Panc1 (cell line): ENCODE data around the gene NBL1. TPM values are rescaled to one million over a fixed set of nuclear protein-coding genes. Genes with fewer than 3 reads are reported as not detected.

Experiments used
- ATAC-seq: fragments of 200-7000 bp; cut with Tn5 transposase; 2 replicates; pipeline ENCODE4 v1.9.1; 2020; ENCODE audit warnings: mild to moderate bottlenecking, moderate library complexity
- BruUV-seq: library from RNA; stranded (reverse); fragments of 400-500 nt; replicated peaks from 2 replicates; lab custom pipeline; 2021; lab: Mats Ljungman, UMichigan
- CTCF ChIA-PET: fragments of 300-600 bp; sonication (Branson Sonifier 250); formaldehyde crosslinking; loops from one replicate; lab custom pipeline; 2022; ENCODE audit warnings: antibody characterized with exemption; lab: Charles Lee
- POLR2A ChIA-PET: fragments of 300-600 bp; sonication (Branson Sonifier 250); formaldehyde crosslinking; loops from one replicate; lab custom pipeline; 2022; ENCODE audit warnings: antibody characterized with exemption; lab: Charles Lee
- DNase-seq: peaks from one replicate; pipeline ENCODE4 v3.0.0-alpha.2; 2010; ENCODE audit warnings: low read depth, low spot score
- H3K27ac ChIP-seq: 2 replicates; pipeline ENCODE4 v1.5.1; 2011; ENCODE audit warnings: mild to moderate bottlenecking, low read length, inconsistent platforms
- H3K27me3 ChIP-seq: fragments of 200-500 bp; sonication (Bioruptor generic); 2 replicates; pipeline ENCODE4 v1.6.0; 2014; ENCODE audit warnings: low read length, inconsistent platforms; ENCODE audit not compliant: control insufficient read depth, insufficient read depth
- H3K36me3 ChIP-seq: fragments of 200-500 bp; sonication (Bioruptor generic); 2 replicates; pipeline ENCODE4 v1.5.1; 2014; ENCODE audit warnings: inconsistent platforms, mild to moderate bottlenecking, low read length, moderate library complexity; ENCODE audit not compliant: control insufficient read depth, insufficient read depth
- H3K4me1 ChIP-seq: 2 replicates; pipeline ENCODE4 v1.5.1; 2011; ENCODE audit warnings: inconsistent platforms, mild to moderate bottlenecking, low read length, moderate library complexity; ENCODE audit not compliant: control insufficient read depth, insufficient read depth
- H3K4me3 ChIP-seq, 2 experiments: 2 replicates each; pipeline ENCODE4 v1.5.1; 2011 to 2012; ENCODE audit warnings: low read depth in 2 of 2, low read length in 2 of 2, mild to moderate bottlenecking in 2 of 2, inconsistent platforms in 1 of 2, moderate library complexity in 1 of 2
- H3K9me3 ChIP-seq: fragments of 200-500 bp; sonication (Bioruptor generic); 2 replicates; pipeline ENCODE4 v1.5.1; 2014; ENCODE audit warnings: low read depth, mild to moderate bottlenecking, inconsistent platforms, low read length, moderate library complexity; ENCODE audit not compliant: control insufficient read depth, insufficient read depth
- POLR2AphosphoS5 ChIP-seq: IDR thresholded peaks from 2 replicates; pipeline ENCODE4 v1.6.1; 2012; ENCODE audit warnings: mild to moderate bottlenecking, low read depth, low read length, moderate library complexity
- SIN3A ChIP-seq: IDR thresholded peaks from 2 replicates; pipeline ENCODE4 v1.6.1; 2012; ENCODE audit warnings: low read depth, mild to moderate bottlenecking, low read length, moderate library complexity, borderline replicate concordance; ENCODE audit not compliant: insufficient read depth
- TCF7L2 ChIP-seq: IDR thresholded peaks from 2 replicates; pipeline ENCODE4 v1.6.1; 2011; ENCODE audit warnings: mild to moderate bottlenecking, low read depth, low read length, inconsistent platforms
- in situ Hi-C: cut with HindIII; loops from 2 replicates; pipeline ENCODE4 v1.10.0; 2016; ENCODE audit warnings: low sequenced_read_pairs, low pct_unique_long_range_greater_than_20kb
- intact Hi-C: fragments of 100-400 bp; cut with micrococcal nuclease; formaldehyde crosslinking; loops from one replicate; pipeline ENCODE4 v1.10.0; 2022; ENCODE audit not compliant: unreplicated experiment
- total RNA-seq: library from RNA; stranded (reverse); gene quantifications from one replicate; pipeline ENCODE4 v1.2.1, GENCODE V29; 2021; ENCODE audit not compliant: unreplicated experiment
- TF ChIP-seq, protein P1 (sequence below), 2 experiments: IDR thresholded peaks; 2 replicates each; pipeline ENCODE4 v1.6.1; 2011 to 2012; ENCODE audit warnings: low read depth in 2 of 2, control low read depth in 1 of 2, low read length in 1 of 2, mild to moderate bottlenecking in 1 of 2, moderate library complexity in 1 of 2; ENCODE audit not compliant: insufficient read depth in 1 of 2
- TF ChIP-seq, protein P2 (sequence below): fragments of 450-650 bp; IDR thresholded peaks from 2 replicates; pipeline ENCODE4 v1.5.1; 2017; ENCODE audit warnings: mild to moderate bottlenecking

The NBL1 gene
- total RNA-seq, 1 experiment from 2014 or later: 191 TPM

DNA sequence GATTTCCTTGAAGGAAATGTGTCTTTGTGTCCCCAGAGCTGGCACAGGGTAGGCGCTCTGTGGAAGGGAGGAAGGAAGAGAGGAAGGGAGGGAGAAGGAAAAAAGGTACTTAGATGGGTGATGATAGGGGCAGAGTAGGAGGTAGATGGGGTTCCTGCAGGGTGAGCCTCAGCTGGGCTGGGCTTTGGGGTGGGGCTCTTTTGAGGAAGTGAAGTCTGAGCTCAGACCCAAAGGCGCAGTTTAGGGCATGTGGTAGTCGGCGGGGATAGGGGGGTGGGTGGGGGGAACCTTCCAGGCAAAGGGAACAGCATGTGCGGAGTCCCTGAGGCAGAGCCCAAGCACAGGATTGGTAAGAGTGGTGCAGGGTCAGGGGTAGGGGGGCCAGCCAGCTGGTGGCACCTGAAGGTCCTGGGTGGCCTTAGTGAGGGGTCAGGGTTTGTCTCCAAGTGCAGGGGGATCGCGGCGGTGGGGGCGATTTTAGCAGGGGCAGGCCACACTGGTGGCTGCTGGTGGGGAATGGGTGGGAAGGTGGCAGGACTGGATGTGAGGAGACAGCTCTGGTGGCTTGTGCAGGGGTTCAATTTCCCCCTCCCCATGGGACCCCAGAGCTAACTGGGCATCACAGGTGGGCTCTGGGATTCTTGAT lies 12.1 kb downstream of the NBL1 start:
- intact Hi-C loops (no loop called here), in situ Hi-C loops (no loop called here)
- no TSS peak for BruUV-seq
- Histone ChIP-seq H3K4me3 (no peak overlapping the region), H3K4me1 (peaks cover 28% of the 10 kb centered on the region), H3K36me3 (no peaks in the 10 kb centered on the region), H3K27me3 (0 out of 2 replicates have a peak, but pooled peaks cover 3% of the 10 kb centered on the region), H3K9me3 (no peaks in the 10 kb centered on the region), H3K27ac (no peak overlapping the region)
- no peak for ATAC-seq
- ChIA-PET POLR2A (no interaction called here), CTCF (interaction anchor here (1.1 kb wide), 1 partner anchor 48 kb away, joined by 5 read pairs; no protein-coding TSS in a partner anchor)
- TF ChIP-seq SIN3A: no peak
- TF ChIP-seq TCF7L2: no peak
- no peak for TF ChIP-seq POLR2AphosphoS5
- TF ChIP-seq, protein P1, sequence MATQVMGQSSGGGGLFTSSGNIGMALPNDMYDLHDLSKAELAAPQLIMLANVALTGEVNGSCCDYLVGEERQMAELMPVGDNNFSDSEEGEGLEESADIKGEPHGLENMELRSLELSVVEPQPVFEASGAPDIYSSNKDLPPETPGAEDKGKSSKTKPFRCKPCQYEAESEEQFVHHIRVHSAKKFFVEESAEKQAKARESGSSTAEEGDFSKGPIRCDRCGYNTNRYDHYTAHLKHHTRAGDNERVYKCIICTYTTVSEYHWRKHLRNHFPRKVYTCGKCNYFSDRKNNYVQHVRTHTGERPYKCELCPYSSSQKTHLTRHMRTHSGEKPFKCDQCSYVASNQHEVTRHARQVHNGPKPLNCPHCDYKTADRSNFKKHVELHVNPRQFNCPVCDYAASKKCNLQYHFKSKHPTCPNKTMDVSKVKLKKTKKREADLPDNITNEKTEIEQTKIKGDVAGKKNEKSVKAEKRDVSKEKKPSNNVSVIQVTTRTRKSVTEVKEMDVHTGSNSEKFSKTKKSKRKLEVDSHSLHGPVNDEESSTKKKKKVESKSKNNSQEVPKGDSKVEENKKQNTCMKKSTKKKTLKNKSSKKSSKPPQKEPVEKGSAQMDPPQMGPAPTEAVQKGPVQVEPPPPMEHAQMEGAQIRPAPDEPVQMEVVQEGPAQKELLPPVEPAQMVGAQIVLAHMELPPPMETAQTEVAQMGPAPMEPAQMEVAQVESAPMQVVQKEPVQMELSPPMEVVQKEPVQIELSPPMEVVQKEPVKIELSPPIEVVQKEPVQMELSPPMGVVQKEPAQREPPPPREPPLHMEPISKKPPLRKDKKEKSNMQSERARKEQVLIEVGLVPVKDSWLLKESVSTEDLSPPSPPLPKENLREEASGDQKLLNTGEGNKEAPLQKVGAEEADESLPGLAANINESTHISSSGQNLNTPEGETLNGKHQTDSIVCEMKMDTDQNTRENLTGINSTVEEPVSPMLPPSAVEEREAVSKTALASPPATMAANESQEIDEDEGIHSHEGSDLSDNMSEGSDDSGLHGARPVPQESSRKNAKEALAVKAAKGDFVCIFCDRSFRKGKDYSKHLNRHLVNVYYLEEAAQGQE (IDR thresholded peaks at IDR 0.05; ENCODE audit: insufficient read depth in 1 of 2, low read depth in 2 of 2, low read length in 1 of 2): no peak
- TF ChIP-seq, protein P2, sequence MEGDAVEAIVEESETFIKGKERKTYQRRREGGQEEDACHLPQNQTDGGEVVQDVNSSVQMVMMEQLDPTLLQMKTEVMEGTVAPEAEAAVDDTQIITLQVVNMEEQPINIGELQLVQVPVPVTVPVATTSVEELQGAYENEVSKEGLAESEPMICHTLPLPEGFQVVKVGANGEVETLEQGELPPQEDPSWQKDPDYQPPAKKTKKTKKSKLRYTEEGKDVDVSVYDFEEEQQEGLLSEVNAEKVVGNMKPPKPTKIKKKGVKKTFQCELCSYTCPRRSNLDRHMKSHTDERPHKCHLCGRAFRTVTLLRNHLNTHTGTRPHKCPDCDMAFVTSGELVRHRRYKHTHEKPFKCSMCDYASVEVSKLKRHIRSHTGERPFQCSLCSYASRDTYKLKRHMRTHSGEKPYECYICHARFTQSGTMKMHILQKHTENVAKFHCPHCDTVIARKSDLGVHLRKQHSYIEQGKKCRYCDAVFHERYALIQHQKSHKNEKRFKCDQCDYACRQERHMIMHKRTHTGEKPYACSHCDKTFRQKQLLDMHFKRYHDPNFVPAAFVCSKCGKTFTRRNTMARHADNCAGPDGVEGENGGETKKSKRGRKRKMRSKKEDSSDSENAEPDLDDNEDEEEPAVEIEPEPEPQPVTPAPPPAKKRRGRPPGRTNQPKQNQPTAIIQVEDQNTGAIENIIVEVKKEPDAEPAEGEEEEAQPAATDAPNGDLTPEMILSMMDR: no peak
- no peak for DNase-seq

DNA sequence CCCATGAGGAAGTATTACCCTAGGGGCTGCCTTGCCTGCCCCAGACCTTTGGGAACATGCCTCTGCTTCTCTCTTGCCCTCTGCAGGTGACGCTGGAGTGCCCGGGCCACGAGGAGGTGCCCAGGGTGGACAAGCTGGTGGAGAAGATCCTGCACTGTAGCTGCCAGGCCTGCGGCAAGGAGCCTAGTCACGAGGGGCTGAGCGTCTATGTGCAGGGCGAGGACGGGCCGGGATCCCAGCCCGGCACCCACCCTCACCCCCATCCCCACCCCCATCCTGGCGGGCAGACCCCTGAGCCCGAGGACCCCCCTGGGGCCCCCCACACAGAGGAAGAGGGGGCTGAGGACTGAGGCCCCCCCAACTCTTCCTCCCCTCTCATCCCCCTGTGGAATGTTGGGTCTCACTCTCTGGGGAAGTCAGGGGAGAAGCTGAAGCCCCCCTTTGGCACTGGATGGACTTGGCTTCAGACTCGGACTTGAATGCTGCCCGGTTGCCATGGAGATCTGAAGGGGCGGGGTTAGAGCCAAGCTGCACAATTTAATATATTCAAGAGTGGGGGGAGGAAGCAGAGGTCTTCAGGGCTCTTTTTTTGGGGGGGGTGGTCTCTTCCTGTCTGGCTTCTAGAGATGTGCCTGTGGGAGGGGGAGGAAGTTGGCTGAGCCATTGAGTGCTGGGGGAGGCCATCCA lies 12.8 kb downstream of the NBL1 start:
- ATAC-seq (no peak), DNase-seq (no peak)
- BruUV-seq: no TSS peak
- ChIA-PET POLR2A (interaction anchor here (0.6 kb wide), 1 partner anchor 365 kb away, joined by 3 read pairs; no protein-coding TSS in a partner anchor), CTCF (interaction anchor here (0.6 to 1.1 kb wide), 2 partner anchors 10 to 47 kb away, joined by 3 to 5 read pairs; no protein-coding TSS in a partner anchor)
- Histone ChIP-seq H3K36me3 (no peaks in the 10 kb centered on the region), H3K4me1 (peaks cover 25% of the 10 kb centered on the region), H3K9me3 (no peaks in the 10 kb centered on the region), H3K4me3 (no peak overlapping the region), H3K27me3 (0 out of 2 replicates have a peak, but pooled peaks cover 3% of the 10 kb centered on the region), H3K27ac (no peak overlapping the region)
- intact Hi-C loops: no loop called here
- TF ChIP-seq, protein P2: no peak
- no peak for TF ChIP-seq TCF7L2
- TF ChIP-seq, protein P1 (IDR thresholded peaks at IDR 0.05; ENCODE audit: insufficient read depth in 1 of 2, low read depth in 2 of 2, low read length in 1 of 2): no peak
- TF ChIP-seq POLR2AphosphoS5: no peak
- no peak for TF ChIP-seq SIN3A
- in situ Hi-C loops: no loop called here
